H1 (cell line): ENCODE data around the gene MT1F. TPM values are rescaled to one million over a fixed set of nuclear protein-coding genes. Genes with fewer than 3 reads are reported as not detected.

Experiments used
- CHD2 ChIP-seq: IDR thresholded peaks from 2 replicates; pipeline ENCODE4 v1.6.1; 2012; ENCODE audit warnings: low read length, improper control_type of control experiment
- CREB1 ChIP-seq: IDR thresholded peaks from 2 replicates; pipeline ENCODE4 v1.6.1; 2012; ENCODE audit warnings: inconsistent platforms
- CTBP2 ChIP-seq: IDR thresholded peaks from 2 replicates; pipeline ENCODE4 v1.7.0; 2011; ENCODE audit warnings: borderline replicate concordance, mild to moderate bottlenecking, moderate library complexity, mixed read lengths, low read length; ENCODE audit not compliant: insufficient read depth, insufficient read length
- EGR1 ChIP-seq: IDR thresholded peaks from 2 replicates; pipeline ENCODE4 v1.6.1; 2011; ENCODE audit warnings: low read depth, low read length, borderline replicate concordance
- EP300 ChIP-seq, 2 experiments: IDR thresholded peaks; 1 replicate in 1 of 2; 2 replicates in 1 of 2; pipeline ENCODE4 v1.6.1; 2011 to 2012; ENCODE audit warnings: low read depth in 2 of 2, low read length in 2 of 2, mild to moderate bottlenecking in 2 of 2, borderline replicate concordance in 1 of 2, inconsistent platforms in 1 of 2, moderate library complexity in 1 of 2
- EZH2 ChIP-seq: fragments of 200-600 bp; sonication (generic); IDR thresholded peaks from 2 replicates; pipeline ENCODE4 v1.7.1; 2012; ENCODE audit warnings: low read depth, mild to moderate bottlenecking, moderate library complexity, low read length, inconsistent platforms; ENCODE audit not compliant: severe bottlenecking
- FOSL1 ChIP-seq: IDR thresholded peaks from 2 replicates; pipeline ENCODE4 v1.6.1; 2011; ENCODE audit warnings: mild to moderate bottlenecking, low read depth, low read length, moderate library complexity; ENCODE audit not compliant: insufficient read depth
- GTF2F1 ChIP-seq: IDR thresholded peaks from 2 replicates; pipeline ENCODE4 v1.6.1; 2012; ENCODE audit warnings: low read depth, low read length, improper control_type of control experiment, borderline replicate concordance
- KDM1A ChIP-seq: fragments of 200-600, 300-600 bp; sonication (generic); IDR thresholded peaks from 2 replicates; pipeline ENCODE4 v1.7.1; 2016; ENCODE audit warnings: mild to moderate bottlenecking, low read length, borderline replicate concordance
- KDM4A ChIP-seq: IDR thresholded peaks from one replicate; pipeline ENCODE4 v1.7.1; 2012; ENCODE audit warnings: low read depth, mild to moderate bottlenecking, moderate library complexity, low read length, inconsistent platforms; ENCODE audit not compliant: severe bottlenecking
- POLR2A ChIP-seq, 2 experiments: IDR thresholded peaks; 1 replicate in 1 of 2; 2 replicates in 1 of 2; pipeline ENCODE4 v1.6.1; 2011; ENCODE audit warnings: low read depth in 2 of 2, low read length in 2 of 2, mild to moderate bottlenecking in 2 of 2; ENCODE audit errors: control extremely low read depth in 1 of 2
- POLR2AphosphoS5 ChIP-seq: IDR thresholded peaks from 2 replicates; pipeline ENCODE4 v1.6.1; 2011; ENCODE audit warnings: low read depth, low read length
- SP1 ChIP-seq: IDR thresholded peaks from 2 replicates; pipeline ENCODE4 v1.6.1; 2011; ENCODE audit warnings: low read depth, low read length
- TAF1 ChIP-seq: IDR thresholded peaks from 2 replicates; pipeline ENCODE4 v1.6.1; 2011; ENCODE audit warnings: mild to moderate bottlenecking, low read depth, low read length
- TCF12 ChIP-seq: IDR thresholded peaks from 2 replicates; pipeline ENCODE4 v1.6.1; 2011; ENCODE audit warnings: low read depth, mild to moderate bottlenecking, low read length
- ZNF274 ChIP-seq: IDR thresholded peaks from 2 replicates; pipeline ENCODE4 v1.7.0; 2012; ENCODE audit warnings: low read length, borderline replicate concordance; ENCODE audit errors: extremely low read depth
- polyA plus RNA-seq, 7 experiments: library from polyadenylated mRNA; depleted of rRNA in 3 of 7; stranded (reverse) in 5 of 7; unstranded in 2 of 7; fragments of >200 nt in 5 of 7; fragments of 200-250 nt in 2 of 7; gene quantifications; 1 replicate in 5 of 7; 2 replicates in 1 of 7; 4 replicates in 1 of 7; pipeline versions ENCODE4 v1.2.1 to v1.2.3, GENCODE V29; 2011 to 2013; ENCODE audit warnings: missing spikeins in 2 of 7, mixed read lengths in 2 of 7
- total RNA-seq: library from RNA; stranded (reverse); fragmentation: NEBNext Ultra II Directional; extraction: Animal tissue kit (Norgen Biotek cat#: 25700); gene quantifications from 2 replicates; pipeline ENCODE4 v1.2.1, GENCODE V29; 2021
- TF ChIP-seq, protein P1 (sequence below): IDR thresholded peaks from 2 replicates; pipeline ENCODE4 v1.6.1; 2011; ENCODE audit warnings: low read length, improper control_type of control experiment
- TF ChIP-seq, protein P2 (sequence below), 3 experiments: IDR thresholded peaks; 1 replicate in 2 of 3; 2 replicates in 1 of 3; pipeline versions ENCODE4 v1.5.1 to v1.6.1; 2011; ENCODE audit warnings: low read length in 3 of 3, mild to moderate bottlenecking in 3 of 3, inconsistent platforms in 2 of 3, low read depth in 1 of 3, moderate library complexity in 1 of 3; ENCODE audit not compliant: insufficient read depth in 1 of 3; ENCODE audit errors: control extremely low read depth in 1 of 3
- TF ChIP-seq, protein P3 (sequence below): IDR thresholded peaks from 2 replicates; pipeline ENCODE4 v1.6.1; 2012; ENCODE audit warnings: low read length, inconsistent platforms

The MT1F gene
- total and polyA plus RNA-seq, 2 of the 8 experiments (the other 6 are each of a cell fraction or from before 2014, with no cell fraction given) = 5.9 to 20.8 TPM

DNA sequence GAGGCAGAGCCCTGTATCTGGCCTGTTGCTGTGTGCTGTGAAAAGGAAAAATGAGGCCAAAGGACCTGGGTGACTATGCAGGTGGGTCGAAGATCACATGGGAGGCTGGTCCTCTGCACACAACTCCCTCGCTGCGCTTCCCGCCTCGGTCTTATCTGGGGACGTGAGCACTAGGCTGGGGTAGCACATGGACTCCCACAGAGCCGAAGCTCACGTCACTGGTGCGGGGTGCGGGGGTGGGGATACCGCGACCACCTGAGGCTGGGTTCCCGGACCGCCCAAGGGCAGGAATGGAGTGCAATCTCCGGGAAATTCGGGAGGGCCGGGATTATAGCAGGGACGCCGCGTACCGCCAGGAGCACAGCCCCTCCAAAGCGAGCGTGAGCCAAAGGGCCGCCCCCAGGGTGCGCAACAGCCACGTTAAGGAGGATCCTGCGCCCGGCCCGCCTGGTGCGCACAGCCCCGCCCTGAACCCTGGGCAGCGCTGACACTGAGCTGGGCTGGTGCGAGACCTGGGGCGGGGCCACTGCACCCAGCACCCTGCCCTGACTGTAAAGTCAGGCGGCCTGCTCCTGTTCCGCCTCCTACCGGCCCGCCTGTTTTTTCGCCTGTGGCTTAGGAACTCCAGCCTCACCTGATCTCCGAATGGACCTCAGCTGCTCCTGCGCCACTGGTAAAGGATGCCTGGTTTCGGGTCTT lies 14.5 kb upstream of the MT1F start (continued):
- TF ChIP-seq, protein P1, sequence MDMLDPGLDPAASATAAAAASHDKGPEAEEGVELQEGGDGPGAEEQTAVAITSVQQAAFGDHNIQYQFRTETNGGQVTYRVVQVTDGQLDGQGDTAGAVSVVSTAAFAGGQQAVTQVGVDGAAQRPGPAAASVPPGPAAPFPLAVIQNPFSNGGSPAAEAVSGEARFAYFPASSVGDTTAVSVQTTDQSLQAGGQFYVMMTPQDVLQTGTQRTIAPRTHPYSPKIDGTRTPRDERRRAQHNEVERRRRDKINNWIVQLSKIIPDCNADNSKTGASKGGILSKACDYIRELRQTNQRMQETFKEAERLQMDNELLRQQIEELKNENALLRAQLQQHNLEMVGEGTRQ = no peak
- TF ChIP-seq EP300 (IDR thresholded peaks at IDR 0.05; ENCODE audit: borderline replicate concordance in 1 of 2, low read depth in 2 of 2, low read length in 2 of 2) (no peak), SP1 (no peak), EZH2 (peak; percentile 72), CREB1 (no peak; the same call in 1 of the 2 replicates), KDM1A (no peak), TAF1 (no peak), CTBP2 (no peak), EGR1 (no peak), TCF12 (no peak), POLR2AphosphoS5 (no peak), CHD2 (no peak), POLR2A (IDR thresholded peaks at IDR 0.05; ENCODE audit: control extremely low read depth in 1 of 2, low read depth in 2 of 2, low read length in 2 of 2) (no peak), FOSL1 (no peak), GTF2F1 (no peak), KDM4A (peak; percentile 49), ZNF274 (no peak)
- TF ChIP-seq, protein P2, sequence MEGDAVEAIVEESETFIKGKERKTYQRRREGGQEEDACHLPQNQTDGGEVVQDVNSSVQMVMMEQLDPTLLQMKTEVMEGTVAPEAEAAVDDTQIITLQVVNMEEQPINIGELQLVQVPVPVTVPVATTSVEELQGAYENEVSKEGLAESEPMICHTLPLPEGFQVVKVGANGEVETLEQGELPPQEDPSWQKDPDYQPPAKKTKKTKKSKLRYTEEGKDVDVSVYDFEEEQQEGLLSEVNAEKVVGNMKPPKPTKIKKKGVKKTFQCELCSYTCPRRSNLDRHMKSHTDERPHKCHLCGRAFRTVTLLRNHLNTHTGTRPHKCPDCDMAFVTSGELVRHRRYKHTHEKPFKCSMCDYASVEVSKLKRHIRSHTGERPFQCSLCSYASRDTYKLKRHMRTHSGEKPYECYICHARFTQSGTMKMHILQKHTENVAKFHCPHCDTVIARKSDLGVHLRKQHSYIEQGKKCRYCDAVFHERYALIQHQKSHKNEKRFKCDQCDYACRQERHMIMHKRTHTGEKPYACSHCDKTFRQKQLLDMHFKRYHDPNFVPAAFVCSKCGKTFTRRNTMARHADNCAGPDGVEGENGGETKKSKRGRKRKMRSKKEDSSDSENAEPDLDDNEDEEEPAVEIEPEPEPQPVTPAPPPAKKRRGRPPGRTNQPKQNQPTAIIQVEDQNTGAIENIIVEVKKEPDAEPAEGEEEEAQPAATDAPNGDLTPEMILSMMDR (IDR thresholded peaks at IDR 0.05; ENCODE audit: control extremely low read depth in 1 of 3, insufficient read depth in 1 of 3, low read depth in 1 of 3, low read length in 3 of 3) = peak; percentile 39 to 50 (median 42)
- TF ChIP-seq, protein P3, sequence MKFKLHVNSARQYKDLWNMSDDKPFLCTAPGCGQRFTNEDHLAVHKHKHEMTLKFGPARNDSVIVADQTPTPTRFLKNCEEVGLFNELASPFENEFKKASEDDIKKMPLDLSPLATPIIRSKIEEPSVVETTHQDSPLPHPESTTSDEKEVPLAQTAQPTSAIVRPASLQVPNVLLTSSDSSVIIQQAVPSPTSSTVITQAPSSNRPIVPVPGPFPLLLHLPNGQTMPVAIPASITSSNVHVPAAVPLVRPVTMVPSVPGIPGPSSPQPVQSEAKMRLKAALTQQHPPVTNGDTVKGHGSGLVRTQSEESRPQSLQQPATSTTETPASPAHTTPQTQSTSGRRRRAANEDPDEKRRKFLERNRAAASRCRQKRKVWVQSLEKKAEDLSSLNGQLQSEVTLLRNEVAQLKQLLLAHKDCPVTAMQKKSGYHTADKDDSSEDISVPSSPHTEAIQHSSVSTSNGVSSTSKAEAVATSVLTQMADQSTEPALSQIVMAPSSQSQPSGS = no peak
